ENCODE data around the gene SLC25A24. TPM values are rescaled to one million over a fixed set of nuclear protein-coding genes. Genes with fewer than 3 reads are reported as not detected.

The SLC25A24 gene
- total RNA-seq, 4 donors from 2014 or later, result 30.5 to 108 (median 62.2) TPM

DNA sequence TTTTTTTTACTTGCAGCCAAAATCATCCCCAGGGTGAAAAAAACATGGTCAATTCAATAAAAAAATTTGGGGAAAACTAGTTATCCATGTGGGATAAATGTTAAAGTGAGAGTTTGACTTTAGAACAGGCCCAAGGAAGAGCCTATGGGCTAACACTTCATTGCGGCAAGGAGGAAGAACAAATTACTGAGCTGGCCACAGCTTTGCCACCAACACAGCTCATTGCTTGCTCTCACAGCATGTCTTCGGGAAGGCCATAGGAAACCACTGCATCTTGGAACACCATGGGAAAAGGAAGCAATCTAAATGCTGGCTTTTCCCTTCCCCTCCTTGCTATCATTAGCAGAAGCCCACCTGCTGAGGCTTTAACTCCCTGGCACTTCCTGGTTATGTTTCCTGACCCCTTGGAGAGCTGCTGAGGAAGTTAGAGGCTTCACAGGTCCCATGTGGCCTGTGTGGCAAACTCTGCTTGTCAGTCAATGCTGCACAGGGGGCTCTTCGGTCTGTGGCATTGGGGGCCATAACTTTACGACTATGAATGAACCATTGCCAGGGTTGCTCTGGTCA lies 86.0 kb downstream of the SLC25A24 start:
- no peak overlapping the region for H3K27ac ChIP-seq
- no peaks in the 10 kb centered on the region for H3K27me3 ChIP-seq
- no peak for DNase-seq
- no peak for TF ChIP-seq POLR2A (IDR thresholded peaks at IDR 0.05)
- TF ChIP-seq, protein P1, sequence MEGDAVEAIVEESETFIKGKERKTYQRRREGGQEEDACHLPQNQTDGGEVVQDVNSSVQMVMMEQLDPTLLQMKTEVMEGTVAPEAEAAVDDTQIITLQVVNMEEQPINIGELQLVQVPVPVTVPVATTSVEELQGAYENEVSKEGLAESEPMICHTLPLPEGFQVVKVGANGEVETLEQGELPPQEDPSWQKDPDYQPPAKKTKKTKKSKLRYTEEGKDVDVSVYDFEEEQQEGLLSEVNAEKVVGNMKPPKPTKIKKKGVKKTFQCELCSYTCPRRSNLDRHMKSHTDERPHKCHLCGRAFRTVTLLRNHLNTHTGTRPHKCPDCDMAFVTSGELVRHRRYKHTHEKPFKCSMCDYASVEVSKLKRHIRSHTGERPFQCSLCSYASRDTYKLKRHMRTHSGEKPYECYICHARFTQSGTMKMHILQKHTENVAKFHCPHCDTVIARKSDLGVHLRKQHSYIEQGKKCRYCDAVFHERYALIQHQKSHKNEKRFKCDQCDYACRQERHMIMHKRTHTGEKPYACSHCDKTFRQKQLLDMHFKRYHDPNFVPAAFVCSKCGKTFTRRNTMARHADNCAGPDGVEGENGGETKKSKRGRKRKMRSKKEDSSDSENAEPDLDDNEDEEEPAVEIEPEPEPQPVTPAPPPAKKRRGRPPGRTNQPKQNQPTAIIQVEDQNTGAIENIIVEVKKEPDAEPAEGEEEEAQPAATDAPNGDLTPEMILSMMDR (IDR thresholded peaks at IDR 0.05), result no peak
- H3K4me1 ChIP-seq, result no peaks in the 10 kb centered on the region
- H3K9me3 ChIP-seq, result no peaks in the 10 kb centered on the region
- H3K4me3 ChIP-seq, result no peak overlapping the region
- no peaks in the 10 kb centered on the region for H3K36me3 ChIP-seq

DNA sequence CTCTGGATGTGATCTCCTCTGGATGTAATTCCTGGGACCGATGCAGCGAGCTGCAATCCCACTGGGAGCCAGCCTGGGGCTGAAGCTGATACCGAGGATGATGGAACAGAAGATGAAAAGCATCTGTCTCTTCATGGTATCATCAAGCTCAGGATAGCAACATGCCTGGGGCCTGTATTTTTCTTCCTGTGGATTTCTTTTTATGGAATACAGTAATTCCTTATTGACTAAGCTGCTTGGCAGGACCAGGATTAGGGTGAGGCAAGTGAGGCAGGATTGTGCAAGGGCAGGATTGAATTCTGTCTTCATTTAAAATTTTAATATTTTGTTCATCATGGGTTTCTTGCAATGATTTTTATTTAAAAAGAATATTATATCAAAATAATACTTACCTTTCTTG lies 86.6 kb downstream of the SLC25A24 start:
- no peak for DNase-seq
- Histone ChIP-seq H3K27me3 (no peaks in the 10 kb centered on the region), H3K4me3 (no peak overlapping the region), H3K36me3 (no peaks in the 10 kb centered on the region), H3K27ac (no peak overlapping the region), H3K4me1 (no peaks in the 10 kb centered on the region), H3K9me3 (no peaks in the 10 kb centered on the region)
- TF ChIP-seq POLR2A (IDR thresholded peaks at IDR 0.05), result no peak
- TF ChIP-seq, protein P1 (IDR thresholded peaks at IDR 0.05), result no peak

GRCh38 chr1:108109295-108109973 lies 90.7 kb downstream of the SLC25A24 start:
- TF ChIP-seq, protein P1 (IDR thresholded peaks at IDR 0.05), result no peak
- no peak for TF ChIP-seq POLR2A (IDR thresholded peaks at IDR 0.05)
- no peak overlapping the region for H3K4me3 ChIP-seq
- H3K4me1 ChIP-seq, result no peaks in the 10 kb centered on the region
- H3K36me3 ChIP-seq, result no peaks in the 10 kb centered on the region
- no peak overlapping the region for H3K27ac ChIP-seq
- H3K9me3 ChIP-seq, result no peaks in the 10 kb centered on the region
- no peaks in the 10 kb centered on the region for H3K27me3 ChIP-seq
- no peak for DNase-seq

DNA sequence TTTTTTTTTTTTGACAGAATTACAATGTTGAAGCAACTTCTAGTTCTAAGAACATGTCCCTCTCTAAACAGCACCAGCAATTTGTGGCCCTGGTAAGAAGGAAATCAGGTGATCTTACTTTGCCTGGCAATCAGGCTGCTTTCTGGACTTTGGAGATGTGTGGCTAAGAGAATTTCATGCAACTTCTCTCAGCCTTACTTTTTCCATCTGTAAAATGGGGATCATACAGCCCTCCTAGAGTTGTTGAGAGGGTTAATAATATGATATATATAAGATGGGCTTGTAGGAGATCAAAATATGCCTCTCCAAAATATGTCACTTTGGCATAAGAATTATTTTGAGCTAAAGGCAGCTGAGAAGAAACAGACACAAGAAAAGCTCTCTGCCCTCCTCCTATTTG lies 92.0 kb downstream of the SLC25A24 start:
- Histone ChIP-seq H3K27me3 (no peaks in the 10 kb centered on the region), H3K27ac (no peak overlapping the region), H3K4me1 (no peaks in the 10 kb centered on the region), H3K9me3 (no peaks in the 10 kb centered on the region), H3K4me3 (no peak overlapping the region), H3K36me3 (no peaks in the 10 kb centered on the region)
- TF ChIP-seq, protein P1 (IDR thresholded peaks at IDR 0.05), result no peak
- TF ChIP-seq POLR2A (IDR thresholded peaks at IDR 0.05), result no peak
- no peak for DNase-seq

DNA sequence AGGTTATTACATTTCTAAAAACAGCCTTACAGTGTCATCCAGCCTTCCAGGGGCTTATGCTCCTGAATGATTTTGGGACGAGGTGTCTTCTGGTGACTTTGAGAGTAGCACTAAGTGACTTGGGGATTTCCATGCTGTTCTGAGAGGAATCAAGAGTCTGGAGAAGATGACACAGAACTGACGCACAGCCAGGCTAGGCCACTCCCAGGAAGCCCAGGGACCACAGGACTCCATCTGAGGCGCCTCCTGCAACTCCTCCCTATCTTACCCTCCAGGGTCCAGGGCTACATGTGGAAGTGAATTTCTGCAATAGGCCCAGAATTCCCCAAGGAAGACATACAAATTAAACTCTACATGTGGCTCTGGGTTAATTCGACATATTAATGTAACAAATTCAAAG lies 92.5 kb downstream of the SLC25A24 start:
- no peaks in the 10 kb centered on the region for H3K9me3 ChIP-seq
- no peak overlapping the region for H3K27ac ChIP-seq
- no peak overlapping the region for H3K4me3 ChIP-seq
- H3K36me3 ChIP-seq, result no peaks in the 10 kb centered on the region
- no peaks in the 10 kb centered on the region for H3K27me3 ChIP-seq
- no peaks in the 10 kb centered on the region for H3K4me1 ChIP-seq
- no peak for DNase-seq
- TF ChIP-seq, protein P1 (IDR thresholded peaks at IDR 0.05), result no peak
- TF ChIP-seq POLR2A (IDR thresholded peaks at IDR 0.05), result no peak
